NOMO-1 treated with DMSO at 0.1 percent for 48 hours (cell line): ENCODE results near the gene ATF3.
"Not testable (repeated sequence)": the region's sequence is repeated elsewhere in the genome, so short reads cannot be mapped to it uniquely, and the experiment has no call there.

Experiments
- DNase-seq: peaks from one replicate; lab custom pipeline; 2025; ENCODE audit not compliant: unreplicated experiment; lab: John Stamatoyannopoulos, UW

The ATF3 gene

DNA sequence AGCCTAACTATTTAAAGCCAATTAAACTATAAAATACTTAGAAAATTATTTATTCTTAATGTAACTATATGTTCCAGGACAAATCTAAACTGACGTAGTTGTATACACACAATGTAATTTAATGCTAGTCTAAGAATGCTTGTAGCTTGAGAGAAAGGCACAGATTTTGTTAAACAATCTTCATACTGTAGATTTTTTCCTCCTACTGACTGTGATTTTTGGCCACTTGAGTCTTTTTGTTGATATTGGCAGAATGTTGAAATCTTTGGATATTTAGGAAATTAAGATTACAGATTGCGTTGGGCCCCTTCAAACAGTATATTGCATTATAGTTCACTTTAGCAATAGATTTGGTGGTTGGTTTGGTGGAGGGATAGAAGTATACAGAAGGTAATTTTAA is 40.5 kb downstream of the ATF3 start:
- no peak for DNase-seq

DNA sequence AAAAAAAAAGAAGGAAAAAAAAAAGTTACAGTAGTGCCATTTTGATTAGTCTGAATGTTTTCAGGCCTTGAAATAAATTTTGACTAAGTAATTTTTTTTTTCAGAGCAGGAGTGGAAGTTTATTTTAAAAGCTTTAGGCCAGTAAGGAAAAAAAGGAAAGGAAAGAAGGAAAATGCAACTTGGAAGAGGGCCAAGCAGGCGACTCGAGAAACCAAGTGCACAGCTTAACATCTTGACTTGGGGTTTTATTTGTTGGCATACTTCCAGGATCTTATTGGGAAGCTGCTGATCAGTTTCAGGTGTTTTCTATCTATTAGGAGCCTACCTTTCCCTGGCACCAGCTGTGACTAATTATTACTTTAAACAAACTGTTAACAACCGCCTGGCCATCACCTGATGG is 41.7 kb downstream of the ATF3 start:
- DNase-seq, result no peak

GRCh38 chr1:212651521-212651920 is 43.0 kb downstream of the ATF3 start:
- DNase-seq, result no peak

GRCh38 chr1:212651977-212652376 is 43.4 kb downstream of the ATF3 start:
- DNase-seq, result no peak

DNA sequence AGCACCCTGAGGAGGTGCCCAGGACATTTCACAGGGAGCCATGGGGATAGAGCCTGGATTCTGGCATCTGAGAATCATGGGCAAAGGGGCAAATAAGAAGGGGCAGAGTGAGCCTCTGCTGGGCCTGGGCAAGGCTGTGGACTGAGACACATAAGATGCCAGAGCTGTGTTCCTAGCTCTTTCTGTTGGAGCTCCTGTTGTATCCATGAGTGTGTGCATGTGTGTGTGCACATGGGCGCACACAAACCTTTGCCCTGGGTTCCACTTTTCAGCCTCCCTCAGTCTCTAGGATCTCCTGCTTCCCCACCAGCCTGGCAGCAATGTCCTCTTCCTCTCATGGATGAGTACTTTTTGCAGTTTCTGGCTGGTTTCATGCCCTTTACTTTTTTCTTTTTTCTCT is 44.0 kb downstream of the ATF3 start:
- DNase-seq, result no peak

GRCh38 chr1:212655668-212656440 is 47.3 kb downstream of the ATF3 start:
- no peak for DNase-seq

DNA sequence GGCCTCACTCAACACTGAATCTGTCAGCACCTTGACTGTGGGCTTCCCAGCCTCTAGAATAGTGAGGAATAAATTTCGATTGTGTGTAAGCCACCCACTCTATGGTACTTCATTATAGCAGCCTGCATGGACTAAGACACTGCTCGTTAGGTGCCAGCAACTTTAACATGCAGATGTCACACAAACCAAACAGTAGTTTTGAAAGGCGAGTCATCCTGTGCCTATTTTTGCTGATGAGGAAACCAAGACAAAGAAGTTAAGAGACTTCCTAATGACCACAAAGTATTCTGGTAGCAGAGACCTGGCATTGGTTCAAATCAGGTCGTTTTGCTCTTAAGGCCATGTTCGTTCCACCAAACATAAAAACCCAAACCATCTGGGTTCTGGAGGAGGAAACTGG is 48.2 kb downstream of the ATF3 start:
- DNase-seq, result no peak

DNA sequence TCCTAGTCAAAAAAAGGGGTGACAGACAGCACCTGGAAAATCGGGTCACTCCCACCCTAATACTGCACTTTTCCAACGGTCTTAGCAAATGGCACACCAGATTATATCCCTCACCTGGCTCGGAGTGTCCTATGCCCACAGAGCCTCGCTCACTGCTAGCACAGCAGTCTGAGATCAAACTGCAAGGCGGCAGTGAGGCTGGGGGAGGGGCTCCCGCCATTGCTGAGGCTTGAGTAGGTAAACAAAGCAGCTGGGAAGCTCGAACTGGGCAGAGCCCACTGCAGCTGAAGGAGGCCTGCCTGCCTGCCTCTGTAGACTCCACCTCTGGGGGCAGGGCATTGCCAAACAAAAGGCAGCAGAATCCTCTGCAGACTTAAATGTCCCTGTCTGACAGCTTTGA is 49.7 kb downstream of the ATF3 start:
- not testable (repeated sequence) for DNase-seq

- DNase-seq, result no peak
Measured at GRCh38 chr1:212664409-212665199, 56.0 kb downstream of the ATF3 start.

DNA sequence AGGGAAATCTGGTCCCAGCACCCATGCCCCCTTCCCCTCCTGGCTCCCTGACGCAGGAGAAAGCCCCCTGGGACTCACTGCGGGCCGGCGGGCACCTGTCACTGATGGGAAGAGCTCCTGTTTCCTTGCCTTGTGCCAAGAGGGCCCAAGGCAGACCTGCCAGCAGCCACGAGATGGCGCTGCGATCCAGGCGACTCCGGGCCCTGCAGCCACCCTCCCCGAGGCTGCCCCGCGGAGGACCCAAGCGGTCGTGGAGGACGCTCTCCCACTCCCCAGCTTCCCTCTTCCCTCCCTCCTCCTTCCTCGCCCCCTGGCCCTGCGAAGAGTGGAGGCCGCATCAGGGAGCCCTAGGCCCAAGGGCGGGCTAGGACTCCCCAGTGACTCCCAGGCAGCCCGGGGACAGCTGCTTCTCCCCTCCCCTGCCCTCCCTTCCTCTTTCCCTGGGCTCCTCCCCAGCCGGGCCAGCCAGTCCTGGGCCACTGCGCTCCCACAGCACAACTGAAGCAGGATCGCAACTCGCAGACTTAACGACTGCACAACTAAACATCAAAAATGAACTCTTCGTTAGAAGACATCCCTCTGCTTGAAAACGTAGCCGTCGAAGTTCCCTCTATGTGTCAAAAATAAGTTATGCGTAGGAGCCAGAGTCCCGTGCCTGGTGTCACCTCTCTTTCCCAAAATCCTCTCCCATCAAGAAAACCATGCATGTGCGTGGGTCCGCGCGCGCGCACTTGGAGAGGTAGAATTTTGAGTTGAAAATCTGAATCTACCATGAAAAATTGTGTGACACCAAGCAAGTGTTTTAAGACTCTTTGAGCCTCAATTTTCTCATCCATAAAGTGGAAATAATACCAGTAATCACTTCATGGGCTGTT is 56.9 kb downstream of the ATF3 start:
- peak; percentile 68 for DNase-seq

DNA sequence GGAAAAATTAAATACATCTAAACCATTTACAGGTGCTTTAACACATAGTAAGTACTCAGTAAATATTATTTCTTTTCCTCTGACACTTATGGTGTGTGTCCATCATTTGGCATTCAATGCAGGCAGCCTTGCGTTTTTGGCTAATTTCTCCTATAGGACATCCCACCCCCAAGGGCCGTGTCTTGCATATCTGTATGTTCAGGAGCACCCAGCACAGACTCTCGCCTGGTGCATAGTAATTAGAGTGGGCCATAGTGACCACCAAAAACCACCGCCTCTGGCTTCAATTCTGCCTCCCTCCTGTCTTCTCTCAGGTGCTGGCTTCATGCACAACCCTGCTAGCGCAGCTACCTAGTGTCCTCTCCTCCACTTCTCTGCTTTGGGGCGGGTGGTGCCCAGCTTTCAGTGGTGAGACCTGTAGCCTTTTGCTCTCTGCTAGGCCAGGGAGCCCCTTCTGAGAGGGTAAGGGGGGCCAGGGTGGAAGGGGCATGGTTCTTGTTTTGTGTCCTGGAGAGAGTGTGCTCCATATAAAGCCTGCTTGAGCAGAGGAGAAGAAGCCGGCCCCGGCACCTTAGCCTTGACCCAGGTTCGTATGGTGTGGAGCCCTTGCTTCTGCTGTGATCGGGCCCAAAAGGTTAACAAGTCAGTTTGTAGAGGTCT is 57.7 kb downstream of the ATF3 start:
- no peak for DNase-seq

DNA sequence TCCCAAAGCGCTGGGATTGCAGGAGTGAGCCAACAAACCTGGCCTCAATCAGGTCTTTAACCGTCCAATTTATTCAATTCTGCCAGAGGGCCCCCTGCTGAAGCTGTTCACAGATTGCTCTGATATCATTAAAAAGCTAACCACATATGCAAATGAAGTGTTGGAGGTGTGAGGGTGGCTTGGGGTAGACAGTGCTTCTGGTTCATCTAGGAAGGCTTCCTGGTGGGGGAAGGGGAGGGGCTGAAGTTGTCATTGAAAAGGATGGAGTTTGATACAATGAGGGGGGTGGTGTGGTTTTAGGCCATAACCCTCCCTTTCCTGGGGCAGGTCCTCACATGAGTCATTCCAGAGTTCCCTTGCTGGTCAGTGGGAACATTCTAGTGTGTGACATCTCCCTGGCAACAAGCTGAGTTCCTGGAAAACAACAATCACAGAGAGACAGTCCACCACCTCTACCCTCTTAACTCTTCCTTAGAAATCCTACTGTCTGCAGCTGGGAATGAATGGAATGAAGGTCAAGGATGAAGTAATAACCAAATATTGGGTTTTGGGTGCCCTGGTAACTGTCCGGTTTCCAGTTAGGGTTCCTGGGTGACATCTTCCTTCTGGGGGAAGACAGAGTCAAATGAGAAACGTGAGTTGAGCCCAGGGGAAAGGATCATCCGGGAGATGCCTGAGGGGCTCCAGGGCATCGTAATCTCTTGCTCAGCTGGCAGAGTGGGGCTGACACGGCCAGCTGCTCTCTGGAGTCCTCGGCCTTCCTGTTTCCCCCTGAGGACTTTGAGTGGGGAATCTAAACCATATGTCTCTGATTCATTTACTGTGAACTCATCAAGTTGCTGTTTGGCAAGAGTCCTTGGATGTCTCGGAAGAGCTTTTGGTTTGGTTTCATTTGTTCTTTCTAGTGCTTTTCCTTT is 58.9 kb downstream of the ATF3 start:
- DNase-seq, result no peak

GRCh38 chr1:212668477-212668876 is 59.9 kb downstream of the ATF3 start:
- no peak for DNase-seq

DNA sequence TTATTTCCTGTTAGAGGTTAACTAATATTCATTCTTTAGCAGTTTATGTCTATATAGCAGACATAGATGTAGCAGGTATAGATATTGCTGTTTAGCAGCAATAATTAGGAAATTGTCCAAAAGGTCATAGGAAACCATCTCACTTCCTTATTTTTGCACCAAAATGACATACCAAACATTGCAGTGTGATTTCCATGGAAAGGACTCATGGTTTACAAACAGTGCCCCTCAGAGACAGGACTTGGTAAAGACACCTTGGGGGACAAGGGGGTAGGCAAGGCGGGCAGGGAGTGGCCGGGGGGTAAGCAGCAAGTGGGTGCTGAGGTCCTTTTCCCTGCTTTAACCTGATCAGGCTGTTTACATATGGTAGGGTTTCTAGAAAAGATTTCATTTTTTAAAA is 60.5 kb downstream of the ATF3 start:
- peak; percentile 64 for DNase-seq

- no peak for DNase-seq
Measured at GRCh38 chr1:212669600-212669999, 61.0 kb downstream of the ATF3 start.

- no peak for DNase-seq
Measured at GRCh38 chr1:212670301-212670700, 61.7 kb downstream of the ATF3 start.
